AG04449 (cell line): ENCODE data around the gene FXYD6.
"Not testable (repeated sequence)": the region's sequence is repeated elsewhere in the genome, so short reads cannot be mapped to it uniquely, and the experiment has no call there.

Source experiments
- CTCF ChIA-PET: fragments of 350-600 bp; formaldehyde crosslinking; extraction: SDS; loops from one replicate; lab custom pipeline; 2021; ENCODE audit warnings: antibody characterized with exemption; lab: Yijun Ruan, JAX
- POLR2A ChIA-PET: fragments of 400-600, 350-600 bp; formaldehyde crosslinking; extraction: SDS; loops from one replicate; lab custom pipeline; 2020; ENCODE audit warnings: antibody characterized with exemption, inconsistent platforms; lab: Yijun Ruan, JAX
- DNase-seq: peaks from one replicate; pipeline ENCODE4 v3.0.0-alpha.2; 2010; ENCODE audit warnings: low read depth, low spot score
- H3K4me3 ChIP-seq: 2 replicates; pipeline ENCODE4 v1.5.1; 2011; ENCODE audit warnings: low read depth, mild to moderate bottlenecking, control low read depth, low read length
- CTCF ChIP-seq: IDR thresholded peaks from one replicate; pipeline ENCODE4 v1.5.1; 2011; ENCODE audit warnings: mild to moderate bottlenecking, moderate library complexity, low read length, control low read depth, inconsistent platforms; ENCODE audit not compliant: insufficient read depth; ENCODE audit errors: missing control alignments

The FXYD6 gene

GRCh38 chr11:117876341-117877119 lies at the start of gene FXYD6:
TSS of gene FXYD6 (minus strand) at chr11:117876658. CDS start at chr11:117842776, 33,882 bp downstream.
- peak within 1 kb of the TSS; percentile 37 for H3K4me3 ChIP-seq
- no peak for DNase-seq
- CTCF ChIA-PET = interaction anchor here (1.2 to 1.9 kb wide), 2 partner anchors 33 to 71 kb away, joined by 3 to 9 read pairs; no protein-coding TSS in a partner anchor
- no peak for TF ChIP-seq CTCF
- POLR2A ChIA-PET = interaction anchor here (0.9 to 1.0 kb wide), 2 partner anchors 9 kb away, joined by 3 read pairs; no protein-coding TSS in a partner anchor

- CTCF ChIA-PET = interaction anchor here (1.6 kb wide), 1 partner anchor 20 kb away, joined by 3 read pairs; no protein-coding TSS in a partner anchor
- POLR2A ChIA-PET = not testable (repeated sequence)
Measured at GRCh38 chr11:117926166-117926565, 49.7 kb upstream of the FXYD6 start.

GRCh38 chr11:117925198-117925925 lies 48.9 kb upstream of the FXYD6 start:
- DNase-seq = no peak
- ChIA-PET CTCF (no interaction called here), POLR2A (no interaction called here)

More at GRCh38 chr11:117926166-117926565, 49.7 kb upstream of the FXYD6 start:
- not testable (repeated sequence) for H3K4me3 ChIP-seq, DNase-seq

GRCh38 chr11:117924631-117925170 lies 48.2 kb upstream of the FXYD6 start:
- no peak overlapping the region for H3K4me3 ChIP-seq
- DNase-seq = no peak
- no peak for TF ChIP-seq CTCF
- CTCF ChIA-PET = no interaction called here
- POLR2A ChIA-PET = no interaction called here

More at GRCh38 chr11:117925198-117925925, 48.9 kb upstream of the FXYD6 start:
- no peak for TF ChIP-seq CTCF
- H3K4me3 ChIP-seq = no peak overlapping the region

GRCh38 chr11:117923773-117924172 lies 47.3 kb upstream of the FXYD6 start:
- CTCF ChIA-PET = interaction anchor here (0.5 to 2.1 kb wide), 2 partner anchors 23 to 1433 kb away, joined by 3 to 6 read pairs; no protein-coding TSS in a partner anchor
- POLR2A ChIA-PET = no interaction called here
- no peak for TF ChIP-seq CTCF
- DNase-seq = no peak
- H3K4me3 ChIP-seq = no peak overlapping the region

- TF ChIP-seq CTCF = no peak
- no peak for DNase-seq
- H3K4me3 ChIP-seq = no peak overlapping the region
- ChIA-PET POLR2A (no interaction called here), CTCF (interaction anchor here (0.5 to 2.1 kb wide), 2 partner anchors 23 to 1433 kb away, joined by 3 to 6 read pairs; no protein-coding TSS in a partner anchor)
Measured at GRCh38 chr11:117923275-117923674, 46.8 kb upstream of the FXYD6 start.
